Measurements from ENCODE around the gene DZANK1.
"Not testable (repeated sequence)": the region's sequence is repeated elsewhere in the genome, so short reads cannot be mapped to it uniquely, and the experiment has no call there.

Gene DZANK1

GRCh38 chr20:18372296-18372695, 94.5 kb downstream of the DZANK1 start:
- DNase-seq = no peak

GRCh38 chr20:18364768-18365167, 102.1 kb downstream of the DZANK1 start:
- no peak for DNase-seq

GRCh38 chr20:18363708-18364107, 103.1 kb downstream of the DZANK1 start:
- DNase-seq = no peak

GRCh38 chr20:18362916-18363315, 103.9 kb downstream of the DZANK1 start:
- no peak for DNase-seq

GRCh38 chr20:18361678-18362077, 105.2 kb downstream of the DZANK1 start:
- DNase-seq = no peak

- no peak for DNase-seq
Observed at GRCh38 chr20:18360635-18361034, 106.2 kb downstream of the DZANK1 start.

- DNase-seq = no peak
Observed at GRCh38 chr20:18359854-18360253, 107.0 kb downstream of the DZANK1 start.

GRCh38 chr20:18349749-18350148, 117.1 kb downstream of the DZANK1 start:
- not testable (repeated sequence) for DNase-seq

Data from NCI-H1417 (cell line).